HepG2 (cell line): Measurements from ENCODE around the gene BEST2. TPM values are rescaled to one million over a fixed set of nuclear protein-coding genes. Genes with fewer than 3 reads are reported as not detected.
"Not testable (repeated sequence)": the region's sequence is repeated elsewhere in the genome, so short reads cannot be mapped to it uniquely, and the experiment has no call there.

Source experiments
- ATAC-seq: fragments of 200-7000 bp; cut with Tn5 transposase; 3 replicates; pipeline ENCODE4 v1.9.1; 2020; ENCODE audit warnings: mild to moderate bottlenecking, moderate library complexity
- BruUV-seq: library from RNA; stranded (reverse); fragments of 400-500 nt; replicated peaks from 2 replicates; lab custom pipeline; 2021; lab: Mats Ljungman, UMichigan
- CTCF ChIA-PET: fragments of 300-600 bp; formaldehyde crosslinking; extraction: SDS; loops from one replicate; lab custom pipeline; 2021; ENCODE audit warnings: low total read pairs, inconsistent platforms, low intra/inter-chr PET ratio; lab: Yijun Ruan, JAX
- POLR2A ChIA-PET: fragments of 350-600 bp; sonication (Branson Sonifier 250); formaldehyde crosslinking; loops from one replicate; lab custom pipeline; 2020; ENCODE audit warnings: antibody characterized with exemption, inconsistent platforms; lab: Yijun Ruan, JAX
- DNase-seq: peaks from one replicate; pipeline ENCODE4 v3.0.0-alpha.2; 2015; ENCODE audit warnings: low spot score
- FAIRE-seq: peaks from 3 replicates; lab custom pipeline; 2011; peaks lifted over from hg19 to GRCh38; lab: Jason Lieb, UNC
- H2AFZ ChIP-seq: one replicate; pipeline ENCODE4 v1.6.1; 2011; ENCODE audit warnings: low read length, inconsistent platforms
- H3K27ac ChIP-seq: fragments of 300-600 bp; 3 replicates; pipeline ENCODE4 v1.8.0; 2011; ENCODE audit warnings: mixed run types, mild to moderate bottlenecking, mixed read lengths, low read length, inconsistent platforms; ENCODE audit not compliant: insufficient read depth; ENCODE audit errors: extremely low read length
- H3K27me3 ChIP-seq, 2 experiments: fragments of 200-600 bp in 1 of 2; 2 replicates in 1 of 2; 3 replicates in 1 of 2; pipeline versions ENCODE4 v1.6.0 to v1.8.0; 2011; ENCODE audit warnings: low read length in 2 of 2, mild to moderate bottlenecking in 2 of 2, moderate library complexity in 2 of 2, inconsistent platforms in 1 of 2; ENCODE audit not compliant: insufficient read depth in 2 of 2, control insufficient read depth in 1 of 2
- H3K36me3 ChIP-seq, 2 experiments: fragments of 200-600 bp in 1 of 2; replicated peaks in 1 of 2; 2 replicates in 1 of 2; 3 replicates in 1 of 2; pipeline versions ENCODE4 v1.5.1 to v1.8.0; 2011; ENCODE audit warnings: low read length in 2 of 2, inconsistent platforms in 1 of 2; ENCODE audit not compliant: insufficient read depth in 2 of 2, control insufficient read depth in 1 of 2
- H3K4me1 ChIP-seq: 2 replicates; pipeline ENCODE4 v1.5.1; 2012; ENCODE audit warnings: low read length, inconsistent platforms; ENCODE audit not compliant: insufficient read depth
- H3K4me2 ChIP-seq: 2 replicates; pipeline ENCODE4 v1.6.0; 2011; ENCODE audit warnings: low read depth, low read length, inconsistent platforms
- H3K4me3 ChIP-seq, 3 experiments: fragments of 200-600 bp in 1 of 3; sonication (generic), shearing (Covaris generic) in 1 of 3; replicated peaks in 1 of 3; 2 replicates each; pipeline ENCODE4 v1.5.1; 2011 to 2016; ENCODE audit warnings: low read length in 3 of 3, inconsistent platforms in 2 of 3, low read depth in 2 of 3, mild to moderate bottlenecking in 2 of 3, control low read depth in 1 of 3, mixed read lengths in 1 of 3; ENCODE audit not compliant: insufficient read depth in 1 of 3
- H3K79me2 ChIP-seq: one replicate; pipeline ENCODE4 v1.6.1; 2011; ENCODE audit warnings: low read length, inconsistent platforms; ENCODE audit not compliant: insufficient read depth
- H3K9ac ChIP-seq: 2 replicates; pipeline ENCODE4 v1.6.0; 2011; ENCODE audit warnings: mild to moderate bottlenecking, low read depth, low read length, inconsistent platforms; ENCODE audit not compliant: insufficient read depth
- H3K9me3 ChIP-seq: 2 replicates; pipeline ENCODE4 v1.5.1; 2012; ENCODE audit warnings: mild to moderate bottlenecking, low read length
- H4K20me1 ChIP-seq: 2 replicates; pipeline ENCODE4 v1.6.0; 2011; ENCODE audit warnings: inconsistent platforms, mild to moderate bottlenecking, low read length, moderate library complexity; ENCODE audit not compliant: insufficient read depth
- AGO2 ChIP-seq: fragments of 200-400 bp; formaldehyde crosslinking; optimal IDR thresholded peaks from 2 replicates; pipeline ENCODE3; 2017; ENCODE audit warnings: mild to moderate bottlenecking, low read depth, low read length, moderate library complexity
- CTCF ChIP-seq: sonication (generic); formaldehyde crosslinking; IDR thresholded peaks from 2 replicates; pipeline ENCODE4 v1.5.0; 2020; ENCODE audit warnings: mild to moderate bottlenecking, missing genetic modification reagents, moderate library complexity
- MEF2D ChIP-seq: sonication (generic); formaldehyde crosslinking; IDR thresholded peaks from 2 replicates; pipeline ENCODE4 v1.5.1; 2020; ENCODE audit warnings: mild to moderate bottlenecking, missing genetic modification reagents
- RAD21 ChIP-seq: fragments of 450-650 bp; formaldehyde crosslinking; IDR thresholded peaks from 2 replicates; pipeline ENCODE4 v1.5.0; 2020; ENCODE audit warnings: mild to moderate bottlenecking
- RBFOX2 ChIP-seq: fragments of 200-400 bp; formaldehyde crosslinking; IDR thresholded peaks from 2 replicates; pipeline ENCODE4 v1.6.1; 2017; ENCODE audit warnings: low read depth, mild to moderate bottlenecking, low read length
- STAG1 ChIP-seq: sonication (generic); formaldehyde crosslinking; IDR thresholded peaks from 2 replicates; pipeline ENCODE4 v1.4.0; 2020; ENCODE audit warnings: missing genetic modification reagents
- TBX3 ChIP-seq: fragments of 450-650 bp; IDR thresholded peaks from 2 replicates; pipeline ENCODE4 v1.6.1; 2017; ENCODE audit warnings: antibody characterized with exemption, mild to moderate bottlenecking, inconsistent platforms, borderline replicate concordance
- ZBTB33 ChIP-seq: sonication (generic); formaldehyde crosslinking; IDR thresholded peaks from 2 replicates; pipeline ENCODE4 v1.4.0; 2020; ENCODE audit warnings: missing genetic modification reagents
- ZBTB38 ChIP-seq: sonication (generic); formaldehyde crosslinking; IDR thresholded peaks from 2 replicates; pipeline ENCODE4 v1.5.1; 2020; ENCODE audit warnings: mild to moderate bottlenecking, missing genetic modification reagents
- WGBS: methylation state at CpG from one replicate; pipeline ENCODE4 v1.1.6; 2017; ENCODE audit warnings: low lambda C conversion rate; 5-methylcytosine and 5-hydroxymethylcytosine counted together
- in situ Hi-C: cut with HindIII; loops from 2 replicates; pipeline ENCODE4 v1.10.0; 2017; ENCODE audit warnings: low pct_unique_long_range_greater_than_20kb; ENCODE audit not compliant: extremely low pct_ligation_motif_present
- intact Hi-C: fragments of 100-400 bp; cut with micrococcal nuclease; formaldehyde crosslinking; loops from one replicate; pipeline ENCODE4 v1.10.0; 2022; ENCODE audit not compliant: unreplicated experiment
- polyA plus RNA-seq, 8 experiments: library from polyadenylated mRNA; depleted of rRNA in 3 of 8; stranded (reverse) in 7 of 8; unstranded in 1 of 8; fragments of >200 nt; fragmentation: Illumina TruSeq in 4 of 8; extraction: Trizol in 4 of 8; gene quantifications; 2 replicates each; pipeline versions ENCODE4 v1.2.1 to v1.2.3, GENCODE V29; 2011 to 2016; ENCODE audit warnings: low read depth in 4 of 8, missing spikeins in 1 of 8, mixed read lengths in 1 of 8; ENCODE audit not compliant: insufficient read depth in 1 of 8
- total RNA-seq, 5 experiments: library from RNA; depleted of rRNA; stranded (reverse); fragments of >200 nt; fragmentation: Illumina TruSeq; extraction: Trizol; gene quantifications; 2 replicates each; pipeline ENCODE4 v1.2.3, GENCODE V29; 2016; ENCODE audit warnings: low read depth in 1 of 5

Gene BEST2
- total and polyA plus RNA-seq, 2 of the 13 experiments (the other 11 are each of a cell fraction or from before 2014, with no cell fraction given) = not detected

DNA sequence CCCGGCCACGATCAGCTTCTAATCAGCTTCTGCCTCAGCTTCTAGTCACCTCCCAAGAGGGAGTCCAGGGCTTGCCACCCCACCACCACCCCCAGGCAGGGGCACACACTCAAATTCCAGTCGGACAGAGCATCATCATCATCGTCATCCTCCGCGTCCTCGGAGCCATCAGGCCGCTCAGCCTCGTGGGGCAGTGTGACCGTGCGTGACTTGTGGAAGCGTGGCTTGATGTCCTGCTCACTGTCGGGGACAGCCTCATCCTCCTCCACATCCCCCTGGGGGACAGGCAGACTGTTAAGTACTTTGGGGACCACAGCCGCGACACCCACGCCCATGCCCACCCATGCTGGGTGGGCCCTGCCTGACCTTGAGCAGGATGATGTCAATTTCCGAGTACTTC, 40.4 kb upstream of the BEST2 start:
- no peak for FAIRE-seq
- Histone ChIP-seq H3K4me2 (no peak overlapping the region), H4K20me1 (no peaks in the 10 kb centered on the region), H3K4me3 (no peak overlapping the region), H3K27me3 (no peaks in the 10 kb centered on the region), H3K9me3 (no peaks in the 10 kb centered on the region), H2AFZ (no peak overlapping the region), H3K36me3 (peaks cover 39 to 69% of the 10 kb centered on the region in 2 experiments), H3K9ac (no peak overlapping the region), H3K27ac (no peak overlapping the region), H3K79me2 (no peaks in the 10 kb centered on the region), H3K4me1 (no peaks in the 10 kb centered on the region)
- WGBS = 97% methylated on average over 17 of the region's 17 CpGs
- no peak for TF ChIP-seq MEF2D (CRISPR knock-in tag)
- peak; percentile 28; the same call in 1 of the 2 replicates for TF ChIP-seq RBFOX2
- TF ChIP-seq AGO2 = peak; percentile 35
- intact Hi-C loops (no loop called here), in situ Hi-C loops (loop anchor here (5.0 kb wide), 1 partner anchor 46 kb away; no protein-coding TSS in a partner anchor)
- no peak for ATAC-seq
- no TSS peak for BruUV-seq
- ChIA-PET POLR2A (no interaction called here), CTCF (no interaction called here)
- DNase-seq = no peak

DNA sequence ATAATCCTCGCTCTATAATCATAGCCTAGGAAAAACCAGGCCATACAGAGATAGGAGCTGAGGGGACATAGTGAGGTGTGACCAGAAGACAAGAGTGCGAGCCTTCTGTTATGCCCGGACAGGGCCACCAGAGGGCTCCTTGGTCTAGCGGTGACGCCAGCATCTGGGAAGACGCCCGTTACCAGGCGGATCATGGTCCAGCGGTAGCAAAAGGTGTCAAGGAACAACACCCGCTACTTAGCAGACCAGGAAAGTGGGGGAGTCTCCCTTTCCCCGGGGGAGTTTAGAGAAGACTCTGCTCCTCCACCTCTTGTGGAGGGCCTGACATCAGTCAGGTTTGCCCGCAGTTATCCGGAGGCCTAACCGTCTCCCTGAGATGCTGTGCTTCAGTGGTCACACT, 39.5 kb upstream of the BEST2 start:
- H3K27ac ChIP-seq, intact Hi-C loops, H3K4me2 ChIP-seq, H3K27me3 ChIP-seq, ATAC-seq, POLR2A ChIA-PET, H3K4me3 ChIP-seq, H2AFZ ChIP-seq, H3K4me1 ChIP-seq, FAIRE-seq, H3K9ac ChIP-seq, CTCF ChIA-PET, BruUV-seq, H3K9me3 ChIP-seq, H4K20me1 ChIP-seq, DNase-seq, H3K79me2 ChIP-seq: not testable (repeated sequence)
- TF ChIP-seq CTCF (CRISPR knock-in tag) (peak; percentile 42), ZBTB33 (CRISPR knock-in tag) (peak; percentile 99), RAD21 (CRISPR knock-in tag) (peak; percentile 30; the same call in 1 of the 2 replicates), TBX3 (0 out of 2 replicates have a peak, but pooled peaks have one; percentile 36), ZBTB38 (CRISPR knock-in tag) (peak; percentile 21; the same call in 1 of the 2 replicates), STAG1 (CRISPR knock-in tag) (peak; percentile 41)
- H3K36me3 ChIP-seq = peaks cover 36 to 66% of the 10 kb centered on the region in 2 experiments
- in situ Hi-C loops = loop anchor here (5.0 kb wide), 1 partner anchor 45 kb away; no protein-coding TSS in a partner anchor
- 82% methylated on average over 13 of the region's 14 CpGs for WGBS
